SJSA1 (cell line): ENCODE results near the gene NAV2. TPM values are rescaled to one million over a fixed set of nuclear protein-coding genes. Genes with fewer than 3 reads are reported as not detected.

ENCODE experiments used
- DNase-seq, 2 experiments: peaks; one replicate each; pipeline ENCODE4 v3.0.0-alpha.2; 2015 to 2020; ENCODE audit warnings: low spot score in 2 of 2, low read depth in 1 of 2
- H3K27ac ChIP-seq: fragments of 250-450 bp; sonication (Bioruptor Pico); 2 replicates; pipeline ENCODE4 v1.5.1; 2020; ENCODE audit warnings: mild to moderate bottlenecking, moderate library complexity
- H3K27me3 ChIP-seq: fragments of 250-450 bp; sonication (Bioruptor Pico); replicated peaks from 2 replicates; pipeline ENCODE4 v1.5.1; 2020; ENCODE audit warnings: mild to moderate bottlenecking, moderate library complexity
- H3K36me3 ChIP-seq: fragments of 250-450 bp; sonication (Bioruptor Pico); 2 replicates; pipeline ENCODE4 v1.5.1; 2020; ENCODE audit warnings: mild to moderate bottlenecking
- H3K4me1 ChIP-seq: fragments of 250-450 bp; sonication (Bioruptor Pico); replicated peaks from 2 replicates; pipeline ENCODE4 v1.6.1; 2021; ENCODE audit warnings: mild to moderate bottlenecking
- H3K4me3 ChIP-seq: fragments of 250-450 bp; sonication (Bioruptor Pico); 2 replicates; pipeline ENCODE4 v1.5.1; 2020; ENCODE audit warnings: mild to moderate bottlenecking
- H3K9me3 ChIP-seq: fragments of 250-450 bp; sonication (Bioruptor Pico); replicated peaks from 2 replicates; pipeline ENCODE4 v1.5.1; 2020; ENCODE audit warnings: mild to moderate bottlenecking
- total RNA-seq: library from RNA; depleted of rRNA; stranded (reverse); fragments of >200 nt; shearing (Covaris generic); gene quantifications from 2 replicates; pipeline ENCODE4 v1.2.3, GENCODE V29; 2014

The NAV2 gene
- total RNA-seq, 1 experiment from 2014 or later: 2.6 TPM

- Histone ChIP-seq H3K27ac (no peak overlapping the region), H3K36me3 (no peaks in the 10 kb centered on the region), H3K27me3 (no peaks in the 10 kb centered on the region), H3K4me1 (no peaks in the 10 kb centered on the region), H3K4me3 (no peak overlapping the region), H3K9me3 (no peaks in the 10 kb centered on the region)
- no peak for DNase-seq
Measured at GRCh38 chr11:19907008-19907579, 194.5 kb downstream of the NAV2 start.

GRCh38 chr11:19907839-19908238 is 195.2 kb downstream of the NAV2 start:
- DNase-seq: no peak
- Histone ChIP-seq H3K27me3 (no peaks in the 10 kb centered on the region), H3K36me3 (no peaks in the 10 kb centered on the region), H3K4me3 (no peak overlapping the region), H3K9me3 (no peaks in the 10 kb centered on the region), H3K27ac (no peak overlapping the region), H3K4me1 (no peaks in the 10 kb centered on the region)

- no peak overlapping the region for H3K27ac ChIP-seq
- H3K9me3 ChIP-seq: no peaks in the 10 kb centered on the region
- no peaks in the 10 kb centered on the region for H3K27me3 ChIP-seq
- no peak for DNase-seq
- H3K36me3 ChIP-seq: no peaks in the 10 kb centered on the region
- H3K4me3 ChIP-seq: no peak overlapping the region
- H3K4me1 ChIP-seq: no peaks in the 10 kb centered on the region
Measured at GRCh38 chr11:19910931-19911330, 198.3 kb downstream of the NAV2 start.

GRCh38 chr11:19912115-19912957 is 199.7 kb downstream of the NAV2 start:
- DNase-seq: no peak
- no peaks in the 10 kb centered on the region for H3K27me3 ChIP-seq
- H3K27ac ChIP-seq: no peak overlapping the region
- no peaks in the 10 kb centered on the region for H3K36me3 ChIP-seq
- no peaks in the 10 kb centered on the region for H3K9me3 ChIP-seq
- H3K4me1 ChIP-seq: no peaks in the 10 kb centered on the region
- H3K4me3 ChIP-seq: no peak overlapping the region

GRCh38 chr11:19912958-19913892 is 200.6 kb downstream of the NAV2 start:
- no peaks in the 10 kb centered on the region for H3K36me3 ChIP-seq
- no peak overlapping the region for H3K4me3 ChIP-seq
- H3K9me3 ChIP-seq: no peaks in the 10 kb centered on the region
- H3K27ac ChIP-seq: no peak overlapping the region
- no peaks in the 10 kb centered on the region for H3K27me3 ChIP-seq
- peaks cover under 1% of the 10 kb centered on the region for H3K4me1 ChIP-seq
- no peak for DNase-seq

- Histone ChIP-seq H3K36me3 (no peaks in the 10 kb centered on the region), H3K4me3 (no peak overlapping the region)
Measured at GRCh38 chr11:19913893-19914249, 201.2 kb downstream of the NAV2 start.

GRCh38 chr11:19915808-19916207 is 203.2 kb downstream of the NAV2 start:
- Histone ChIP-seq H3K36me3 (no peaks in the 10 kb centered on the region), H3K27ac (no peak overlapping the region), H3K4me1 (peaks cover 20% of the 10 kb centered on the region)

More at GRCh38 chr11:19913893-19914249, 201.2 kb downstream of the NAV2 start:
- H3K27ac ChIP-seq: no peak overlapping the region
- DNase-seq: no peak
- H3K4me1 ChIP-seq: peaks cover 7% of the 10 kb centered on the region
- no peaks in the 10 kb centered on the region for H3K9me3 ChIP-seq
- H3K27me3 ChIP-seq: no peaks in the 10 kb centered on the region

GRCh38 chr11:19917069-19917468 is 204.4 kb downstream of the NAV2 start:
- no peak overlapping the region for H3K4me3 ChIP-seq
- no peaks in the 10 kb centered on the region for H3K9me3 ChIP-seq
- H3K27me3 ChIP-seq: no peaks in the 10 kb centered on the region
- DNase-seq: no peak
- H3K36me3 ChIP-seq: no peaks in the 10 kb centered on the region
- peaks cover 20% of the 10 kb centered on the region for H3K4me1 ChIP-seq
- no peak overlapping the region for H3K27ac ChIP-seq

More at GRCh38 chr11:19915808-19916207, 203.2 kb downstream of the NAV2 start:
- Histone ChIP-seq H3K4me3 (no peak overlapping the region), H3K9me3 (no peaks in the 10 kb centered on the region), H3K27me3 (no peaks in the 10 kb centered on the region)
- DNase-seq: no peak

GRCh38 chr11:19918302-19919049 is 205.8 kb downstream of the NAV2 start:
- no peak for DNase-seq
- Histone ChIP-seq H3K9me3 (no peaks in the 10 kb centered on the region), H3K36me3 (no peaks in the 10 kb centered on the region), H3K4me1 (peaks cover 20% of the 10 kb centered on the region), H3K4me3 (no peak overlapping the region), H3K27ac (peak overlapping the region; percentile 78), H3K27me3 (no peaks in the 10 kb centered on the region)

GRCh38 chr11:19919050-19919561 is 206.5 kb downstream of the NAV2 start:
- H3K36me3 ChIP-seq: no peaks in the 10 kb centered on the region
- H3K4me3 ChIP-seq: no peak overlapping the region
- peaks cover 20% of the 10 kb centered on the region for H3K4me1 ChIP-seq
- H3K27ac ChIP-seq: peak overlapping the region; percentile 78
- no peaks in the 10 kb centered on the region for H3K9me3 ChIP-seq
- peak; percentile 59 to 69 for DNase-seq
- H3K27me3 ChIP-seq: no peaks in the 10 kb centered on the region

GRCh38 chr11:19920982-19921381 is 208.3 kb downstream of the NAV2 start:
- Histone ChIP-seq H3K27me3 (no peaks in the 10 kb centered on the region), H3K9me3 (no peaks in the 10 kb centered on the region), H3K4me1 (peaks cover 20% of the 10 kb centered on the region), H3K4me3 (no peak overlapping the region), H3K36me3 (no peaks in the 10 kb centered on the region), H3K27ac (no peak overlapping the region)
- no peak for DNase-seq

- Histone ChIP-seq H3K4me1 (peaks cover 20% of the 10 kb centered on the region), H3K4me3 (no peak overlapping the region), H3K36me3 (no peaks in the 10 kb centered on the region), H3K9me3 (no peaks in the 10 kb centered on the region), H3K27me3 (no peaks in the 10 kb centered on the region), H3K27ac (no peak overlapping the region)
- DNase-seq: no peak
Measured at GRCh38 chr11:19921976-19922688, 209.5 kb downstream of the NAV2 start.

- no peaks in the 10 kb centered on the region for H3K27me3 ChIP-seq
- no peak overlapping the region for H3K4me3 ChIP-seq
- no peak overlapping the region for H3K27ac ChIP-seq
- no peaks in the 10 kb centered on the region for H3K9me3 ChIP-seq
- H3K4me1 ChIP-seq: peaks cover 20% of the 10 kb centered on the region
- no peak for DNase-seq
- H3K36me3 ChIP-seq: no peaks in the 10 kb centered on the region
Measured at GRCh38 chr11:19922689-19923035, 210.0 kb downstream of the NAV2 start.
